Retinal pigment epithelial cell (primary cell): ENCODE results near the gene EBP.

ENCODE experiments used
- DNase-seq: peaks from one replicate; pipeline ENCODE4 v3.0.0-alpha.2; 2010; ENCODE audit warnings: low read depth
- H3K4me3 ChIP-seq: 2 replicates; pipeline ENCODE4 v1.5.1; 2011; ENCODE audit warnings: mild to moderate bottlenecking, low read length, control low read depth, moderate library complexity
- TF ChIP-seq, protein P1 (sequence below): conservative IDR thresholded peaks from 2 replicates; pipeline ENCODE4 v1.5.1; 2011; ENCODE audit warnings: low read depth, low read length, control low read depth, inconsistent platforms

The EBP gene

DNA sequence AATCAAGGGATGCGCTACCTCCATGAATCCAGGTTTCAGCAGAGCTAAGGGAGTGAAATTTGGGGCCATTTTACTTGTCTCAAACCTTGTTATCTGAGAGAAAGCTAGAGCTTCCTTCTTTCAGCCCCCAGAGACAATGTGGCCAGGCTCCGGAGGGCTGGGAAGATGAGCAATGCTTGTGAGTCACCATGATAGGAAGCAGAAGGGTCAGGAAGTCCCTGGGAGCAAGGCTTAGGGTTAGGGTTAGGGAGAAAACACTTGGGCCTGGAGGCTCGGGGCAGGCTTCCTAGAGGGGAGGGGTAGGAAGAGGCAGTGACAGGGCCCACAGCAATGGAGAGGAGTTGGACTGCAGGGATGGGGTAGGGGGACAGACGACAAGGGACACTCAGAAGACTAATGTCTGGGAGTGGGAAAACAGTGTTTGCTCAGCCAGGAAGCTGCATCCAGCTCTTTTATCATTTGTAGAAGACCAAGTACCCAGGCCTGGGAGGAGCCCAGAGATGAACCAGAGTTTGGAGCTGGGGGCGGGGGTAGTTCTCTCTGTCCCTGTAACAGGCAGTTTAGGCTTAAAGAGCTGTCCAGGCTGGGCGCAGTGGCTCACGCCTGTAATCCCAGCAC is 29.2 kb upstream of the EBP start:
- TF ChIP-seq, protein P1, sequence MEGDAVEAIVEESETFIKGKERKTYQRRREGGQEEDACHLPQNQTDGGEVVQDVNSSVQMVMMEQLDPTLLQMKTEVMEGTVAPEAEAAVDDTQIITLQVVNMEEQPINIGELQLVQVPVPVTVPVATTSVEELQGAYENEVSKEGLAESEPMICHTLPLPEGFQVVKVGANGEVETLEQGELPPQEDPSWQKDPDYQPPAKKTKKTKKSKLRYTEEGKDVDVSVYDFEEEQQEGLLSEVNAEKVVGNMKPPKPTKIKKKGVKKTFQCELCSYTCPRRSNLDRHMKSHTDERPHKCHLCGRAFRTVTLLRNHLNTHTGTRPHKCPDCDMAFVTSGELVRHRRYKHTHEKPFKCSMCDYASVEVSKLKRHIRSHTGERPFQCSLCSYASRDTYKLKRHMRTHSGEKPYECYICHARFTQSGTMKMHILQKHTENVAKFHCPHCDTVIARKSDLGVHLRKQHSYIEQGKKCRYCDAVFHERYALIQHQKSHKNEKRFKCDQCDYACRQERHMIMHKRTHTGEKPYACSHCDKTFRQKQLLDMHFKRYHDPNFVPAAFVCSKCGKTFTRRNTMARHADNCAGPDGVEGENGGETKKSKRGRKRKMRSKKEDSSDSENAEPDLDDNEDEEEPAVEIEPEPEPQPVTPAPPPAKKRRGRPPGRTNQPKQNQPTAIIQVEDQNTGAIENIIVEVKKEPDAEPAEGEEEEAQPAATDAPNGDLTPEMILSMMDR: no peak
- no peak for DNase-seq
- H3K4me3 ChIP-seq: no peak overlapping the region

DNA sequence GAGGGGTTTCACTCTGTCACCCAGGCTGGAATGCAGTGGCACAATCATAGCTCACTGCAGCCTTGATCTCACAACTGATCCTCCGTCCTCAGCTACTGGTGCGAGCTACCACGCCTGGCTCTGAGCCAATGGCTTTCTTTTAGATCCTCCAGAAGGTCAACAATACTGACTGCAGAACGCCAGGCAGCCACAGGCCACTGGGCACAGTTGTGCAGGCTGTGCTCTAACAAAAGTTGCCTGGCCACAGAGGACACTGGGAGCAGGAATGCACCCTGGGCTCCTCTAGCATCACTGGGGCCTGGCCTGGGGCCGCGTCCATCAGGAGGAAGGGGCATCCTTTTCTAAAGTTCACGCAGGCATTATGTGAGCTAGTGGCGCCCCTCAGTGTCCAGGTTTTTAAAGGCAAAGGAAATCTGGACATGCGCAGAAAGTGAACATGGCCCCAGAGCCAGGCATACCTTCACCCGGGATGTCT is 27.7 kb upstream of the EBP start:
- no peak for DNase-seq
- TF ChIP-seq, protein P1: peak; percentile 45
- H3K4me3 ChIP-seq: no peak overlapping the region

DNA sequence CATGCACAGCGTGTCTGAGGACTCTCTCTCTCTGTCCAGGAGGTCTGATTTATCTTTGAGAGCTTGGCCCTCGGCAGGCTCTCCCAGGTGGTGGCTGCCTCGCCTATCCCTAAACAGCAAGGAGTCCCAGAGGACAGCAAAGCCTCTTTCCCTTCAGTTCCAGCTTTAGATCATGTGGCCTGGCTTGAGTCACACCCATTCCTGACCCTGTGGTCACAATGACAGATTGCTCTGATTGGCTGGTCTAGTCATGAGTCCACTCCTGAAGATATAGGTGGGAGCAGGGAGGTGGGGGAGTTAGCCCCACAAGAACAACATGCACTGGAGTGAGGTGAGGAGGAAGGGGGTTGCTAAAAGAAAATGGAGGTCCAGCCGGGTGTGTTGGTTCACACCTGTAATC is 24.9 kb upstream of the EBP start:
- TF ChIP-seq, protein P1: no peak
- no peak for DNase-seq
- no peak overlapping the region for H3K4me3 ChIP-seq

DNA sequence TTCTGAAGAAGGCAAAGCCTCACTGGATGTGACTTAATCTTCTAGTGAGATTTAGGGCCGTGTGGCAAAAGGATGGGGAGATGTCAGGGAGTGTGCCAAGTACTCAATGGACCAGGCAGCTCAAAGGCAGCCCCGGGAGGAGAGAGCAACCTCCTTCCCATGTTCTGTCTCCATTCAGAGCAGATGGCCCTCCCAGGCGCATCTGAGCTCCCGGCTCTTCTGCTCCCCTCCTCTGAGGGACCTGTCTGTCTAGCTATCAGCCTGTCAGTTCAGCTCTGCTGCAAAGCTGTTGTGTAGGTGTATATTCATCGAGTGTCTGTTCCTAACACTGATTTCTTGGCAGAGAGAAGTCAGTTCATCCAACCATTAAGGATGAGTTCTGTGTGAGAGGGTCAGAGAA is 23.7 kb upstream of the EBP start:
- DNase-seq: no peak
- TF ChIP-seq, protein P1: no peak
- H3K4me3 ChIP-seq: no peak overlapping the region

DNA sequence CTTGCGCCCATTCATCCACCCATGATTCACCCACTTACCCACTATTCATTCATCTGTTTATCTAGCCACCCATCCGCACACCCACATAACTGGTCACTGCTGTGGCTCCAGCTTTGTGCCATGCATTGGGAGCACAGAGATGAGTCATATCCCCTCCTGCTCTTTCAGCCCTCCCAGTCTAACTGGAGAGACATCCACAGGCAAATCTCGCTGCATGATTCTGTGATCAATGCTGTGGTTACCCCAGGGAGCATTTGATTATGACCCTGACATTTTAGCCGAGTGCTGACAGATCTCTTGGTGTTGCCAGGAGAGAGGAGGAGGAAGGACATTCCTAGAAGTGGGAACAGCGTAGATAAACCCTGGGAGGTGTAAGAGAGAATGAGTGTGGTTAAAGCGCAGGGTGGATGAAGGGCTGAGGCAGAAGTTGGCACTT is 23.2 kb upstream of the EBP start:
- no peak for DNase-seq
- TF ChIP-seq, protein P1: no peak
- H3K4me3 ChIP-seq: no peak overlapping the region

DNA sequence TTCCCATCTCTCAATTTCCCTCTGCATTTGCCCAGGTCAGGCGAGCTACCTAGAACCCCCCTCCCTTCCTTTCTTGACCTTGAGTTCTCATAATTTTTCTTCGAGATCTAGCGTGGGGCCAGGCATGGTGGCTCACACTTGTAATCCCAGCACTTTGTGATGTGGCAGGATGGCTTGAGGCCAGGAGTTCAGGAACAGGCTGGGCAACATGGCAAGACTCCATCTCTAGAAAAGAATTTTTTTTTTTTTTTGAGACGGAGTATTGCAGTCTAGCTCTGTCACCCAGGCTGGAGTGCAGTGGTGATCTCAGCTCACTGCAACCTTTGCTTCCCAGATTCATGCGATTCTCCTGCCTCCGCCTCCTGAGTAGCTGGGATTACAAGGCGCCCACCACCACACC is 17.3 kb upstream of the EBP start:
- H3K4me3 ChIP-seq: no peak overlapping the region
- DNase-seq: no peak
- TF ChIP-seq, protein P1: no peak

DNA sequence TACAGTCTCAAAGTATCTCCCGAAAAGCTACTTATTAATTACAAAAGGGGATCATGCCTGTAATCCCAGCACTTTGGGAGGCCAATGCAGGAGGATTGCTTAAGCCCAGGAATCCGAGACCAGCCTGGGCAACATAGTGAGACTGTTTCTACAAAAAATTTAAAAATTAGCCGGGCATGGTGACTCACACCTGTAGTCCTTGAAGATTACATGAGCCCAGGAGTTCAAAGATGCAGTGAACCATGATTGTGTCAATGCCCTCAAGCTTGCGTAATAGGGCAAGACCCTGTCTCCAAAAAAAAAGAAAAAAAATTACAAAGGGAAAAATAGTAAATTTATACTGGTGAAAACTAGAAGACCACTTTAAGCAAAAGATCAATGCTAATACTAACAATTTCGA is 16.1 kb upstream of the EBP start:
- H3K4me3 ChIP-seq: no peak overlapping the region
- TF ChIP-seq, protein P1: no peak
- no peak for DNase-seq
